ENCODE results near the gene ZC3H13.

- TF ChIP-seq CTCF (IDR thresholded peaks at IDR 0.05; ENCODE audit: low read length) (no peak), EZH2 (optimal IDR thresholded peaks at IDR 0.05; ENCODE audit: low read depth, low read length) (no peak), EZH2phosphoT487 (IDR thresholded peaks at IDR 0.05; ENCODE audit: low read length) (no peak)
These were observed 11.8 kb downstream of the ZC3H13 start for GRCh38 chr13:46040763-46041162.
